OCI-LY3 (cell line): ENCODE measurements around the gene STRA6.
"Not testable (repeated sequence)": the region's sequence is repeated elsewhere in the genome, so short reads cannot be mapped to it uniquely, and the experiment has no call there.

Experiments
- H2AFZ ChIP-seq: fragments of 200-600, 300-600 bp; shearing (Covaris generic); 2 replicates; pipeline ENCODE4 v1.6.0; 2014; ENCODE audit warnings: antibody characterized with exemption, low read depth, low read length
- H3K27ac ChIP-seq: fragments of 200-600, 300-600 bp; sonication (generic); 2 replicates; pipeline ENCODE4 v1.5.1; 2014; ENCODE audit warnings: mild to moderate bottlenecking, low read length, moderate library complexity, mixed read lengths
- H3K27me3 ChIP-seq: fragments of 200-600, 300-600 bp; sonication (generic); 2 replicates; pipeline ENCODE4 v1.6.1; 2014; ENCODE audit warnings: low read depth, low read length, mixed read lengths
- H3K36me3 ChIP-seq: fragments of 200-600, 300-600 bp; sonication (generic); replicated peaks from 2 replicates; pipeline ENCODE3; 2014; ENCODE audit warnings: low read depth, low read length, mixed read lengths
- H3K4me1 ChIP-seq: fragments of 300-600, 200-600 bp; sonication (generic); 2 replicates; pipeline ENCODE4 v1.6.1; 2014; ENCODE audit warnings: low read length, mixed read lengths
- H3K4me2 ChIP-seq: fragments of 200-600, 300-600 bp; sonication (generic); 2 replicates; pipeline ENCODE4 v1.6.1; 2014; ENCODE audit warnings: low read length, mixed read lengths
- H3K4me3 ChIP-seq: fragments of 300-600, 200-600 bp; sonication (generic); 2 replicates; pipeline ENCODE4 v1.5.1; 2014; ENCODE audit warnings: antibody characterized with exemption, mild to moderate bottlenecking, low read length, moderate library complexity
- H3K79me2 ChIP-seq: fragments of 300-600, 200-600 bp; shearing (Covaris generic); 2 replicates; pipeline ENCODE4 v1.6.1; 2014; ENCODE audit warnings: mild to moderate bottlenecking, low read length, mixed read lengths
- H3K9ac ChIP-seq: fragments of 300-600, 200-600 bp; shearing (Covaris generic); 2 replicates; pipeline ENCODE4 v1.6.0; 2014; ENCODE audit warnings: mild to moderate bottlenecking, low read length, moderate library complexity
- H3K9me3 ChIP-seq: fragments of 200-600, 300-600 bp; shearing (Covaris generic); 2 replicates; pipeline ENCODE4 v1.6.1; 2014; ENCODE audit warnings: low read length, mixed read lengths; ENCODE audit not compliant: insufficient read depth
- H4K20me1 ChIP-seq: fragments of 200-600, 300-600 bp; sonication (generic); 2 replicates; pipeline ENCODE4 v1.6.1; 2016; ENCODE audit warnings: low read length, mixed read lengths; ENCODE audit not compliant: insufficient read depth
- EZH2phosphoT487 ChIP-seq: fragments of 200-600 bp; shearing (Covaris generic); IDR thresholded peaks from 2 replicates; pipeline ENCODE4 v1.6.1; 2018; ENCODE audit warnings: antibody characterized with exemption, mixed run types, low read depth
- TF ChIP-seq, protein P1 (sequence below): fragments of 200-600, 300-600 bp; sonication (generic); IDR thresholded peaks from 2 replicates; pipeline ENCODE4 v1.5.1; 2014; ENCODE audit warnings: antibody characterized with exemption, low read length, low read depth

The STRA6 gene

DNA sequence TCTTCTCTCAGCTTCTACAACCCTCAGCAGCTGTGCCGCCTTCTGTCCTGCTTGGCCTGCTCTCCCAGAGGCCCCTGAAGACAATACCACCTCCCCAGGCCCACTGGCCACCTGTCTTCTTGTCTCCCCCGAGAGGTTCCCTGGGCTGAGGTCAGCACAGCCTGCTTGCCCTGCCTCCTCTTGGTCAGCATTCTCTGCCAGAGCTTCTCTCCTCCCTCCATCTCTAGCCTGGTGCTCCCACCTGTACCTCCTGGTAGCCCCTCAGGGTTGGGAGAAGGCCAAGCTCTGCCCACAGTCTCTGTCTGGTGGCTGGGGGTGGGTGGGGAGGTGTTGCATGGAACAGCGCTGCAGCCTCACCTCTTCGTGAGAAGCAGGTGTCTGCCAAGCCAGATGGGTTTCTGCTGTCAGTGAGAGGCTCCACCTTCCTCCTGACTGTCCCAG, 34.7 kb downstream of the STRA6 start:
- peaks cover 25% of the 10 kb centered on the region; the same call in 1 of the 2 replicates for H3K27me3 ChIP-seq
- no peaks in the 10 kb centered on the region for H3K79me2 ChIP-seq
- H3K27ac ChIP-seq = no peak overlapping the region
- H2AFZ ChIP-seq = no peak overlapping the region
- no peak overlapping the region for H3K9ac ChIP-seq
- no peak overlapping the region for H3K4me3 ChIP-seq
- TF ChIP-seq, protein P1, sequence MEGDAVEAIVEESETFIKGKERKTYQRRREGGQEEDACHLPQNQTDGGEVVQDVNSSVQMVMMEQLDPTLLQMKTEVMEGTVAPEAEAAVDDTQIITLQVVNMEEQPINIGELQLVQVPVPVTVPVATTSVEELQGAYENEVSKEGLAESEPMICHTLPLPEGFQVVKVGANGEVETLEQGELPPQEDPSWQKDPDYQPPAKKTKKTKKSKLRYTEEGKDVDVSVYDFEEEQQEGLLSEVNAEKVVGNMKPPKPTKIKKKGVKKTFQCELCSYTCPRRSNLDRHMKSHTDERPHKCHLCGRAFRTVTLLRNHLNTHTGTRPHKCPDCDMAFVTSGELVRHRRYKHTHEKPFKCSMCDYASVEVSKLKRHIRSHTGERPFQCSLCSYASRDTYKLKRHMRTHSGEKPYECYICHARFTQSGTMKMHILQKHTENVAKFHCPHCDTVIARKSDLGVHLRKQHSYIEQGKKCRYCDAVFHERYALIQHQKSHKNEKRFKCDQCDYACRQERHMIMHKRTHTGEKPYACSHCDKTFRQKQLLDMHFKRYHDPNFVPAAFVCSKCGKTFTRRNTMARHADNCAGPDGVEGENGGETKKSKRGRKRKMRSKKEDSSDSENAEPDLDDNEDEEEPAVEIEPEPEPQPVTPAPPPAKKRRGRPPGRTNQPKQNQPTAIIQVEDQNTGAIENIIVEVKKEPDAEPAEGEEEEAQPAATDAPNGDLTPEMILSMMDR = no peak
- TF ChIP-seq EZH2phosphoT487 = no peak
- no peaks in the 10 kb centered on the region for H3K36me3 ChIP-seq
- no peaks in the 10 kb centered on the region for H3K4me1 ChIP-seq
- no peaks in the 10 kb centered on the region for H3K9me3 ChIP-seq
- H3K4me2 ChIP-seq = no peak overlapping the region
- H4K20me1 ChIP-seq = no peaks in the 10 kb centered on the region

DNA sequence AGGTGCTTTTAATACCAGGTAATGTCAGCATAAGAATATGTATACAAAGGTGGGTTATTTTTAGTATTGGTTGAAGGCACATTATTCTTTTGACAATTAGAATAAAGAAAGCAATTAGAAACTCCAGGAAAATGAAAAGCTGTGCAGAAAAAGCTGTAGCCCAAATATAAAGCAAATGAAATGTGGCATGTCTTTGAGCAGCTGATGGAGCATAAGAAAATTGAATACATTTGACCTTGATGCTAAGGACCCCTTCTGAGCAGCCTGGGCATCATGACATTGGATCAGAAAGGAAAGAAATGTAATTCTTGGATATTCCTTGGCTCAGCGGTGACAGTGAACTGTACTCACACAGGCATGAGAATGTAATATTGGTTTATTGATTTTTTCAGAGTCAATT, 37.1 kb downstream of the STRA6 start:
- Histone ChIP-seq H3K4me2 (no peak overlapping the region), H3K4me1 (no peaks in the 10 kb centered on the region), H3K27ac (no peak overlapping the region)

DNA sequence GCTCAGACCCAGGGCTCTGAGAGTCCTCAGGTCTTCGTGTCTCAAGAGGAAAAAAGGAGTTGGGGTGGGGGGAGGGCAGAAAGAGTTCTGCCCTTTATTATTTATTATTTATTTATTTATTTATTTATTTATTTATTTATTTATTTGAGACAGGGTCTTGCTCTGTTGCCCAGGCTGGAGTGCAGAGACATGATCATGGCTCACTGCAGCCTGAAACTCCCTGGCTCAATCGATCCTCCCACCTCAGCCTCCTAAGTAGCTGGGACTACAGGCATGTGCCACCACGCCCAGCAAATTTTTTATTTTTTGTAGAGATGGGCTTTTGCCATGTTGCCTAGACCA, 40.4 kb downstream of the STRA6 start:
- H3K4me1 ChIP-seq = peaks cover 27% of the 10 kb centered on the region
- not testable (repeated sequence) for H2AFZ ChIP-seq, H3K79me2 ChIP-seq, H3K4me2 ChIP-seq, H3K4me3 ChIP-seq, H3K9me3 ChIP-seq, H4K20me1 ChIP-seq, H3K36me3 ChIP-seq, H3K27ac ChIP-seq, H3K9ac ChIP-seq
- peaks cover 33% of the 10 kb centered on the region for H3K27me3 ChIP-seq

More for the DNA sequence above, 37.1 kb downstream of the STRA6 start:
- peaks cover 25% of the 10 kb centered on the region; the same call in 1 of the 2 replicates for H3K27me3 ChIP-seq
- H3K4me3 ChIP-seq = no peak overlapping the region
- H3K36me3 ChIP-seq = no peaks in the 10 kb centered on the region
- no peaks in the 10 kb centered on the region for H4K20me1 ChIP-seq
- no peaks in the 10 kb centered on the region for H3K9me3 ChIP-seq
- H3K9ac ChIP-seq = no peak overlapping the region
- no peaks in the 10 kb centered on the region for H3K79me2 ChIP-seq
- H2AFZ ChIP-seq = no peak overlapping the region
- TF ChIP-seq, protein P1 = no peak
- no peak for TF ChIP-seq EZH2phosphoT487

DNA sequence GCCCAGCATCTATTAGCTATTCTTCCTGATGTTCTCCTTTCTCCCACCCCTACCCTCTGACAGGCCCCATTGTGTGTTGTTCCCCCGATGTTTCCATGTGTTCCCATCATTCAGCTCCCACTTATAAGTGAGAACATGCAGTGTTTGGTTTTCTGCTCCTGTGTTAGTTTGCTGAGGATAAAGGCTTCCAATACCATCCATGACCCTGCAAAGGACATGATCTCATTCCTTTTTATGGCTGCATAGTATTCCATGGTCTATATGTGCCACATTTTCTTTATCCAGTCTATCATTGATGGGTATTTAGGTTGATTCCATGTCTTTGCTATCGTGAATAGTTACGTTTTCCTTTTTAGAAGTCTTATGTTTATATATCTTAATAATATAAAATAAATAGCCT, 42.2 kb downstream of the STRA6 start:
- H3K4me3 ChIP-seq, H3K4me2 ChIP-seq, H4K20me1 ChIP-seq, H3K79me2 ChIP-seq, H3K36me3 ChIP-seq, H3K9ac ChIP-seq, H3K27ac ChIP-seq, H3K9me3 ChIP-seq, H2AFZ ChIP-seq: not testable (repeated sequence)
- H3K27me3 ChIP-seq = peaks cover 38% of the 10 kb centered on the region
- peaks cover 32% of the 10 kb centered on the region for H3K4me1 ChIP-seq

DNA sequence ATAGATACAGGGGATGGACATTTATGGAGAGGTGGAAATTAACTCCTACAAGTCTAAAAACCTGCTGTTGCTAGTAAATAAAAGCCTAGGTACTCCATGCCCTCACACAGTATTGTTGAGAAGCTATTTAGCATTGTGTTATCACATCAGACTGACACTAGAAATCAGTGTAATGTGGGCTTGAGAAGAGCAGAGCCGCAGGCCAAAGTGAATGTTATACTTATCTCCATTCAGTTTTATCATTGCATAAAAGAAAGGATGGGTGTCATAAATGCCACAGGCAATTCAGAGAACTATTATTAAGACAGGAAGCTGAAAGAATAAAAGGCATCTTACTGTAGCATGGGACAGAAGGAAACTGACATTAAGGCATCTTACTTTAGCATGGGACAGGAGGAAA, 42.8 kb downstream of the STRA6 start:
- Histone ChIP-seq H3K9ac (no peak overlapping the region), H3K9me3 (no peaks in the 10 kb centered on the region), H3K4me1 (peaks cover 32% of the 10 kb centered on the region), H4K20me1 (no peaks in the 10 kb centered on the region), H3K79me2 (no peaks in the 10 kb centered on the region), H3K4me2 (peak overlapping the region; percentile 59), H3K4me3 (no peak overlapping the region), H2AFZ (no peak overlapping the region), H3K27ac (no peak overlapping the region), H3K27me3 (peaks cover 40% of the 10 kb centered on the region), H3K36me3 (no peaks in the 10 kb centered on the region)
- TF ChIP-seq EZH2phosphoT487 = no peak
- TF ChIP-seq, protein P1 = no peak
